Measurements from ENCODE around the gene THSD7A. TPM values are rescaled to one million over a fixed set of nuclear protein-coding genes. Genes with fewer than 3 reads are reported as not detected.
A peak's percentile ranks its signal among the peaks of the same experiment; 100 is the strongest.

THSD7A gene
- polyA plus RNA-seq, 5 donors: 9.0 to 20.9 (median 18.8) TPM

DNA sequence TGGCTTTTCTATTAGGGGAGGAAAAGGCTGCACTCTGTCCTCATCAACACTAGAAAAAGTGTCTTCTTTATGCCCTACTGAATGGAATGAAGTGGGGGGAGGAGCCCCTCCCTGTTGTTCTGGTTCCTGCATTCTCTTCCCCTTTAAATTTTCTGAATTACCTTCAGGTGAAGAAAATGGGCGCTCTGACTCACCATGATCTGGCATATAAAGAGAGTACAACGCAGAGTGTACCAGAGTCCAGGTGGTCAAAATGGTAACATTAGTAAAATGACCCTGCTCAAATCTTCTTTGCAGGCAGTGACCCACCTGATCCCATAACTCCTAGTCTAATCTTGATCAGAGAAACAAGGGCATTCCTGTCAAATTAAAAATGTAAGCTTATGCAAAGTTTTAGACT is 80.7 kb downstream of the THSD7A start:
- DNase-seq: no peak

DNA sequence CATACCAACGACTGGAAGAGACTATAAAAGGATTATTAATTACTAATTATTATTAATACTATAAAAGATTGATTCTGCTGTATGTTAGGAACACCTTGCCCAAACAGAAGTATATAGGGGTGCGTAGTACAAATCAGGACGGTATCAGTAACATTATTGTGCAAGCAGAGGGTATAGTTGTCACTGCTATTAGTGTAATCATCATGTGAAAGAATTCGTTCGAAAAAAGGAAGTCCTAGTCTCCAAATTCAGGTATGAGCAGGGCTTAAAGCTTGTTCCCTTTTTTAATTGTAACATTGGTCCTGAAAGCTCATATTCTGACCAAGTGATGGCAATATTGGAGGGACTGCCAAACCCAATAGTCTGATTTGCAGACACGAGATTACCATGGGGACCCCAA is 81.8 kb downstream of the THSD7A start:
- DNase-seq: no peak

DNA sequence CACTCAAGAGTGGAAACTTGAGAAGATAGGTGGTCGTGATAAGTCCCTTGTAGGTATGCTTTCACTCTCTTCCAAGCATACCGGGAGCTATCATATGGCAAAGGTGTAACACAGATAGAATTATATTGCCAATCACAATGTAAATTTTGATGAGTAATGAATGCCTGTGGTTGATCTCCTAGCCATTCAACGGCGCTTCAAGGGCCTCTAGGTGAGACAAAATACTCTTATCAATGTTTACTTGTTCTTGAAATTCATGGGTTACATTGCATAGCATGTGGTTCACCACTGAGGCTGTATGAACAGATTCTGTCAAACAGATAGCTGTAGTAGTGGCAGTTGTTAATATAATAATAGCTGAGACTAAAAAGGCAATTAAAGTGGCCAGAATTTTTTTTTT is 82.4 kb downstream of the THSD7A start:
- DNase-seq: no peak

DNA sequence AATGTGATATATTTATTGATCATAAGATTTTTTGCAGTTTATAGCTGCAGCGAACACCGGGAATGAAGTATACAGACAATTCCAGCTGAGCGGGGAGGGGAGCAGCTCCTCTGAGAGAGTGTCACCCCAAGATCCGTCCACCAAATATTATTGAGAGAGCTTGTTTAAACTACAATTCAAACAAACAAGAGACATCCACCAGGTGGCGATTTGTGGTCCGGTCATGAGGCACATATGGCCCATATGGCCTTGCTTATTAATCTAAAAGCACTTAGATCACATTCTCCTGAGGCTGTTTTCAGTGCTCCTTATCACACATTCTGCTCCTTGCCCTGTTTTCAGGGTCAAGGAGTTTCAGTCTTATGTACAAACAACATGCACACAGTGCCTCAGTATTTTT is 83.1 kb downstream of the THSD7A start:
- no peak for DNase-seq

DNA sequence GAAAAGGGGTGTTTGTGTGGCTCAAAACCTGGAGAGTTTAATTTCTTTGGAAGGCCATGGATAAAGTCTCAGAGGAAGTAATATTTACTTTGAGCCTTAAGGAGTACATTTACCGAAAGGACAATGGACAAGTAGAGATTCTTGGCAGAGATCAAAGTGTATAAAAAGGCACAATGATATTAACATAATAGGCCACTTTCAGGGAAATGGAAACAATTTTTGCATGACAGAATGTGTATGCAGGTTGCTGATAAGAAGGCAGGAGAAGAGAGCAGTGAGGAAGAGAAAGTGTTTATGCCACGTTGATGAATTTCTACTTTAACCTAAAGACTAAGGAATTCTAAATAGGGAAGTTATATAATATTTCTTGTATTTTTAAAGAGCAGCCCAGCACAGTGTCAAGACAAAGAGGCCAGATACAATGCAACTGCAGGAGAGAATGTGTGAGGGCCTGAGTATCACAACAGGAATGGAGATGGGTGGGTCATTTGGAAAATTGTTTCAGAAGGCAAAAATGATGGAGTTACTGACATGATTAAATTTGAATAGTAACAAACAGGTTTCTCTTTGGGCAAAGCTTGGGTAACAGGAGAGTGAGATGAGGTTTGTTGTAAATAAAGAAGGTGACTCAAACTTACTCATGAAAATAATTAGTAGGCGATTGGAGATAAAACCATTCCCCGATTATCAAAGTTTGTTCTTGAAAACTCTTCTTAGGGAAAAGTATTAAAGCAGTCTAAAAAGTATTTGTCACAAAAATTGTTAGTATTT is 84.1 kb downstream of the THSD7A start:
- DNase-seq: no peak

DNA sequence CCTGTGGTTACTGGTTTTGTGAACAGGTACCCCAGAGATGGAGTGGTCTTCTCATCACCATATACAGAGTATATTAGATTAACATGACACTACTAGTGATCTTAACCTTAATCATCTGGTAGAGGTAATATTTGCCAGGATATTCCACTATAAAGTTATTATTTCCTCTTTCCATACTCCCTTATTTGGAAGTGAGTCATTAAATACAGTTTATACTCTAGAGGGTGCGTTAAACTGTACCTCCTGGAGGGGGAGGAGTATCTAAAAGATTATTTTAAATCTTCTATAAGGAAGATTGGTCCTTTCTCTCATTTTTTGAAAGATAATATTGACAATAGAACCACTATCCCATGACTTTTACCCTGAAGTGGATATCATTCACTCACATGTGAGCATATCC is 85.4 kb downstream of the THSD7A start:
- DNase-seq: no peak

DNA sequence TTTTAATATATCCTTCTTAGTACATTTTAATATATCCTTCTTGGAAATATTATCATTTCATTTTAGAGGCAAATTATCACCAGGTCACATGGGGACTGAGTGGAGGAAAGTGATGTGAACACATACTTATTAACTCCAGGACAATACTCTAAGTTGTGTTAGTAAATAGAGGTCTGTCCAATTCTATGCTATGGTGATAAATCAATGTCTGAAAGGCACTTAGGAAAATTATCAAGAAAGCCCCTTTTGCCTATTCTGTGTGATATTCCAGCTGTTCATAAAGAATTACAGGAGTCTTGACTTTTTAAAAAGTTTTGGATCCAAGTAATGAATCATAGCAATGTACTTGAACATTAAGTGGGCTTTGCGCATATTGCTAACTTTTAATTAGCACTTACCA is 88.5 kb downstream of the THSD7A start:
- no peak for DNase-seq

DNA sequence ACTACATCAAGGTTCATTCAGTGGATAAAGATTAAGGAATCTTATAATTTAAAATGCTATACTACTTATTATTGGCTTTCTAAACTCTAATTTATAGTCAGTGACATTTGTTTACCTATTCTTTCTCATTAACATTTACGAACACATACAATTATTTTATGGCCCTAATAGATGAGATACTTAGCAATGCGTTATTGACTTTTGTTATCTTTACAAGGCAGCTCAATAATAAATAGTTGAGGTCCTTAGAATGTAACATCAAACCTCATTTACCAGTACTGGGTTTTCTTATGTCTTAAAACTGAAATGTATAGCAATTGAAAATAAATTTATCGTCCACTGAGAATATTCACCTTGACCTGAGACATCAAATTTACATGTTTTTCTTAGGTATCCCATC is 89.0 kb downstream of the THSD7A start:
- DNase-seq: no peak

DNA sequence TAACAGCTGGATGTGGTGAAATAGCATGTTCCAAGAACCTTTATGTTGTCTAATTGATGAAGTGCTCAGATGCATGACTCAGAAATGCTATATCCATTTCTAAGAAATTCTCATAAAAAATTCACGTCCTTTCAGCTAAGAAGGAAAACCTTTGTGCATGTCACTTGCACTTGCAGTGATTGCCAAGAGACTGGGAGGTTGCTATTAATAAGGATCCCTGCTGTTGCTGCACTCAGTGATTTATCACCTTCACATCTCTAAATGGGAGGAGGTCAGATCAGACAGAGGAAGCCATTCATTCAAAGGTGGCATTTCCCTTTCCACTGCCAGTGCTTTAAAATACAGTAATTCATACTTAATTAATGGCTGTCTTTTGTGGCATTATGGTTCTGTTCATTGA is 89.5 kb downstream of the THSD7A start:
- no peak for DNase-seq

DNA sequence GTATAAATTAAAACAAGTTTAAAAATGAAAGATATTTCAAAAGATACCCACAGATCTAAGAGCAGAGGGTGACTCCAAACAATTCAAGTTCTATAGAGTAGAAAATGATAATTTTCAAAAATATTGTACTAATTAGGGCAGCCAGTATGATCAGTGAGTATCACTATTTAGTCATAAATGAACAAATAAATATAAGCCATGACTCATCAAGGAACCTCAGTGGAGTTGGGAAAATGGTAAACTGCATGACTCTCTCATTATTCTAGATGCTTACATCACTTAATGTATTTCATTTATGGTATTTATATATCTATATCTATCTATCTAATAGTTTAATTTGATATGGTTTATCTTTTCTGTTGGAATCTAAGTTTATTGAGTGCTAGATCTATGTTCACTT is 94.3 kb downstream of the THSD7A start:
- DNase-seq: no peak

DNA sequence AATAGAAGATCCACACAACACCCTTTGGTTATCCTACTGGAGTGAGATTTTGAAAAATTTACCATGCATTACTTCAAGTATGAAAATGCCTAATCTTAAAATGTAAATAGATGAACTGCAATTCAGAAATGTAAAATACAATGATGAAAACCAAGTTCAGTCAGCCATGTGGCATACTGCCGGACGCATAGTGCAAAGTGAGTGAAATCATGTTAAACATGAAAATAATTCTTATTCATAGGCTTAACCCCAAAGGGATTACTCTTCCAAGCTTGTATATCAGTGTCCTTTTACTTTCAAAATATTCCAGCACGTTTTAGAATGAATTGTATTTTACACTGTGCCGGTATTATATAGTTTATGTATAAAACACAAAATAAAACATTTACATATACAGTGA is 99.8 kb downstream of the THSD7A start:
- DNase-seq: no peak

DNA sequence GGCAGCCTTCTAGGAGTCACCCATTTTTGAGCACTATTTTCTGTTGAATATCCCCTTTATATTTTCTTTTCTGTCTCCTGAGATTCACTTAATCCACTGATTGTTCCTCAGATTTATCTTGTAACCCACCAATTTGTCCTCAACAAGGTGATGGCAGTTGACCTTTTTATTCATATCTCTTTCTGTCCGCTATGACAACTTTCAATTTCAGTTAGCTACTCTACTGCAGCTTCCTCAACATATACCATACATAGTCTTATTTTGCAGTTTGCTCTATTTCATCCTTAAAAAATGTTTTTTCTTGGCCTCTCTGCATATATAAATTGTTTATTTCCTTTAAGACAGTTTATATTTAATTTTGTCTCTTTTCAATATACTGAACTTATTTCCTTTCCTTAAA is 101.3 kb downstream of the THSD7A start:
- no peak for DNase-seq

DNA sequence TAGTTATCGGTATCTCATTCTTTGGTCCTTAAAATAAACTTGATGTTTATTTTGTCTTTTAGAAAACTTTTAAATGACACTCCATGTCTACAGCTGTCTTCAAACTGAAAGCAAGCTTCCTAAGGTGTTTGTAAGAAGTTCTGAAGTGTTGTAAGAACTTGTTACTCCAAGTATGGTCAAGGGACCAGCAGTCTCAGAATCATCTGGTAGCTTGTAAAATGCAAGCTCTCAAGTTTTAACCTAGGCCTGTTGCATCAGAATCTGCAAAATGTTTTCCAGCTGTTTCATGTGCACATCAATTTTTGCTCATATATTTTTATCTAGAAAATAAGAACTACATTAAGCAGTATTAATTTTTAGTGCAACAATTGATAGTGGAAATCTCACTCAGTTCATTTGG is 104.1 kb downstream of the THSD7A start:
- no peak for DNase-seq

DNA sequence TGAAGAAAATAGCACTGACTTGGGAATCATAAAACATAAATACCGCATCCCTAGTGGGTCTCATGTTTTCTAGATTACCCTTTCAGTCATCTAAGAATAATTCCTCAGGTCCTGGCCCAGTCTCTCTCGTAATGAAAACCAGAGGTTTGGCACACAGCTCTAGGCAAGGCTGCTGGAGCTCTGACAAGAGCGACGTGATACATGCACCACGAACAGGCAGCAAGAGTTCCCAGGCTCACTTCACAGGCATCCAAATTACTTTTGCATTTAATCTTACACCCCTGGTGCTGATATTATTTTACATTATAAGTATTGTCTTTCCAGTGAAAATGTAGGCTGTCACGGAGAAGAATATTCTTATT is 105.2 kb downstream of the THSD7A start:
- no peak for DNase-seq

DNA sequence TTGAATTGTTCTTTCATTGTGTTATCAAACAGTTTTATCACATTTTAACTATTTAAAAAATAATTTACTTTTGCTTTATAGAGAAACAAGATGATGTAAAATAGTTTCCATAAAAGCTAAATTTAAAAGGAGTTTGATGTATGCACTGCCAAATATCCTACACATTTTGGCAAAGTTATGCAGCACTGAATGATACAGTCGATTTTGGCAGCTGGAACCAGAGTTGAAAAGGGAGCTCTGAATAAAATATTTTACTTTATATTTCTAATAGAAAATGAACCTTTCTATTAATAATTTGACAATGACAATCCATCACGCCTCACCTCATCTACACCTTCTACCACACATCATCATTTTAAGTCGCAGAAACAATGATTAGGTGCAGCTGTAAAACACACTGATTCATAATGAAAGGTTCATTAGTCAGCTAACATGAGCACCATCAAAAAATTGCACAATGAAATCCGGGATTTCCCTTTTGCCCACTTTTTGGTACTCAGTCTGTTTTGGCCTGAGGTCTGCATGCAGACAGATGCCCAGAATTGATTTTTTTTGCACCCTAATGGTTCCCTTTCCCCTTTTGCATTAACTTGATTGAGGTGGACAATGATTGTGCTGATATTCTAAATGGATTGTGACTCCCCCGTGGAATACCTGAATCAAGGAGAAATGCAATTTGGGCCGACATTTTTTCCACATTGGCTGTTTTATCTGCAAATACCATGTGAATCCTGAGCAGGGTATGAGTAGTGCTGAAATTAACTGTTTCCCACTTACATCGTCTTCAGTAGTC is 105.8 kb downstream of the THSD7A start:
- DNase-seq: peak in 1 of 2 donors; percentile 44

DNA sequence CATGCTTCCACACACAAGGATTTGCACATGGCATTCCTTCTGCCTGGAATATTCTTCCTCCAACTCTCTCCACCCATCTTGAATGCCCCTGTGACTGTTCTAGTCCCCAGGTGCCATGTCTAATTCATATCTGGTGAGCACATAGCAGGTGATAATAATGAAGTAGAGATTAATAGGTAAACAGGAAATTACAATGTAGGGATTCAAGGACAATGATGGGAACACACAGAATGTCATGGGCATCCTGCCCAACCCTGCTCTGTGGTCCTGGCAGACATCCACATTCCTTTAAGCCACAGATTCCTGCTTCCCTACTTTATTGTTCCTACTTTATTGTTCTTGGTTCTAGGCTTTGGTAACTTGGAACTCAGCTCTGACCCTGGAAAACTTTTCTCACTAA is 115.8 kb downstream of the THSD7A start:
- no peak for DNase-seq

DNA sequence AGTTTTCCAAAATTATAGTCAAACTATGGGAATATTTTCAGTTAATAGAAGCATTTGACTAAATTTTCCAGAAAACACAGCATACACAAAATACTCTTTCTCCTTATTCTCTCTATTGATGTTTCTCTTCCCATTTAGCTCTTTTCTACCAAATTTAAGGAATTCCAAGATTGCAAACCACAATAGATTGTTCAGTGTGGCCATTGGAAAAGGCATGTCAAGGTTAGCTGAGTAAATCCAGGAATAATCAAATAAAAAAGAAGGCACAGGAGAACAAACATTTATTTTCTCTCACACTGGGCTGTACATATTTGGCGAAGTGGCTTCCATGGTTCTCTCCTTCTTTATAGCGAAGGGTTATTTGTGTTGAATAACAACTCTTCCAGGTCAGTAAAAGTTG is 117.3 kb downstream of the THSD7A start:
- no peak for DNase-seq

DNA sequence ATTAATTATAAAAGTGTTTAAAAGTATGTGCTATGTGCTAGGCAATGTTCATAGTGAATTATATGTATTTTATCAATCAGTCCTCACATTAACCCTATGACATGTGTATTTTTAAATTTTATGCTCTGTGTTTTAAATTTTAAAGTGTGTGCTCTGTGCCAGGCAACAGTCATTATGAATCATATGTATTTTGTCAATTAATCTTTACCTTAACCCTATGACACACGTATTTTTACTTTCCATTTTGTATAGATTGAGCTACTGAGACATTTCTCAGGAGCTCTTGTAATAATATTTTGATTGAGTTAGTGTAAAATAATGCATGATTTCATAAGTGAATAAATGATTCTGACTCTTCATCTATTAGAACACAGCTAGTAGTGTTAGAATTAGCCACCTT is 117.8 kb downstream of the THSD7A start:
- no peak for DNase-seq

DNA sequence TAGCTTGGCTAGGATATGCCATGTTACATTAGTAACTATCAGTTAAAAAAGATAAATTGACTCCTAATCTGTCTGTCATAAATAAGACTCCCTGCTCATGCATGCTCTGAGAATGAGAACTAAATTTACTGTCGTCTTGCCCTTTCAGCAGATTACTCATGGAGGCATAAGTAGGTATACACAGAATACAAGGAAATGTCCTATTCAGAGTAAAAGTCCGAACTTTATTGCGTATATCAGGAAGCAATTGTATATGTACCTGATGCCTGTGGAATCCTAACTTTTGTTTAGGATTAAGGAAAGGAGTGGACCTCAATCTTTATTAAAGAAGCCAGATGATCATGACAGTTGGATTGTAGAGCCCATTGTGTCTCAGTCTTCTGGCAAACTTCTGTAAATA is 118.6 kb downstream of the THSD7A start:
- no peak for DNase-seq

DNA sequence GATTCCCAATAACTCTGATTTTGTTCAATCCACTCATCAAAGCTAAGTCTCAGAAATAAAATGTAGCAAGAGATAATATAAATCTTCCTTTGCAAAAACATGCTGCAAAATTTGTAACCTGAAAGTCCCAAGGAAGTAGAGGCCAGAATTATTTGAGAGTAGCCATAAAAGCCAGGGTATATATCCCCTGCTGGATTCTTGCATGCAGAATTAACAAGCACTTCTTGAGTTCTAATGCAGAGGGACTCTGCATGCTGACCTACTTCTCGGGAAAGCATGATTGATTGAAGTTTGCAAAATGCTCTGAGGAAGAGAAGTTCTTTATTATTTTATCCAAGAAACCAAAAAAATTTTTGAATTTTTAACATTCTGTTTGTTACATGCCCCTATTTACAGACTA is 121.6 kb downstream of the THSD7A start:
- no peak for DNase-seq

DNA sequence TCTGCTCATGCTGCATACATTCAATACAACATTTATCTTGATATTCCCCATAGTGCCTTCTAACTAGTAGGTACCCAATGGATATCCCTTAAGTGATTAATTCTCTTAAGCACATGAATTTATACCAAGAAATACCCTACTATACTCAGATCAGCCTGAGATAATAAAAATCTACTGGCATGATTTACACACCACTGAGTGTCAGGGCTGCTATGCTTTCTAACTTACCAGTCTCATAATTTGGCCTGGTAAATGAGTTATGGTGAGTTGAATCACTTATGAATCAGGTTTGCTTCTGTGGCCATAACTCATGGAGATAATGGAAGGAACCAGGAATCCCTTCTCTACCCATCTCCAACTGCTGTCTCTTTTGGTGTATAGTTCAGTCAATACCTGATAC is 122.8 kb downstream of the THSD7A start:
- no peak for DNase-seq

DNA sequence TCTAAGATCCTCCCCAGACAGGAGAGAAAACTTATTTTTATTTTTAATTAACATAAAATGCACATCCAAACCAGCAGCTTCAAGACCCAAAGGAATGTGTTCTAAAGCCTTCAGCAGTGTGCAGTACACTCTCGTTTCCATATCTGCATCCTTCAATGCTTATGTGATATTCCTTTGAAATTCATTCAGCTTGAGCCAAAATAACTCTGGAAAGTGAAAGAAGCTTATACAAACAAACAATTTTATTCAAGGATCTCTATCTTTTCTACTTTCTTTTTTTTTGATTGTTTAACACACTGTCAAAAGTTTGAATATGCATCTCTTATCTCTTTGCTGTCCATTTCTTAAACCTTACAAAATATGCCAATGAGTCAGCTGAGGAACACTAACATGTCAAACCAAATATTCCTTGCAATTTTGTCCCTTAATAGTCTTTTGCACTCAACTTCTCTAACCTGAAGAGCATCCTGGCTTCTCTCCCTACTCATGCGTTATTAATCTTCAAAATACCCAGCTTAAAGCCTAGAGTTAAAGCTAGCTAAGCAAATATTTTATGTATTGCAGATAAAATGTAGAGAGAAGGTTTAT is 124.3 kb downstream of the THSD7A start:
- DNase-seq: no peak

Measured in right lung (tissue), 5 donors.